UCSD-AML1 (cell line): ENCODE measurements around the gene CISD3.

Source experiments
- DNase-seq: peaks from one replicate; lab custom pipeline; 2025; ENCODE audit not compliant: unreplicated experiment; lab: John Stamatoyannopoulos, UW

CISD3 gene

DNA sequence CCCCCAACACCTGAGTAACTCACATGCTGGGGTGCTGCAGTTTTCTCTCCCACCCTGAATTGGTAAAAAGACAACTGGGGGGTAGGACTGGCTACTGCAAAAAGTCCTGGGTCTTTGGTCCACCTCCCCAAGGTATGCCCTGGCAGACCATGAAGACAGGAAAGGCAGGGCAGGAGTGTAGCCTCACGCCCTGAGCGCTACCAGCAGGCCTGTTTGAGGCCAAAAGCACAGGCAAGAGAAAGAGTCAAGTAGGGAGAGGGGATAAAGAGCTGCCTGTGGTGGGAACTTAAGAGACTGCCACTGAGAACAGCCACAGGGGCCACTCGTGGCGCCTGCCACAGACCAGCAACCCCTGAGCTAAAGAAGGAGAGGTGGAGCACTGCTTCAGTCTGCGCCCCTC lies 36.2 kb downstream of the CISD3 start:
- DNase-seq = no peak

DNA sequence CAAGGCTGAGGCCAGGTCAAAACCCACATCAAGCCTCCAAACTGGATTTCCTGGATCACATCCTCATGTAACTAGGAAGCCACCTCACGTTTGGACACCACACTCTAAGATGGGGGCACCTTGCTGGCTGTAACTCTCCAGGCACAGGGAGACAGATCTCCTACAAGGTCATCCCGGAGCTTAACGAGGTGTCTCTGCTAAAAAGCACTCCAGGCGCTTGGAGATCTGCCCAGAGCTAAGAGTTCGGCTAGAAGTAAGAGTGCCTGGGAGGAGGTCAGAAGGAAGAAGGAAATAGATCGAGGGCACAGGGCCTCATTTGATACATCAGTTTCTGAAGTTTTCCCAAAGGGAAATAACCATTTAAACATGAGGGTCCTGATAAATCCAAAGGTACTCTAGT lies 38.3 kb downstream of the CISD3 start:
- no peak for DNase-seq

DNA sequence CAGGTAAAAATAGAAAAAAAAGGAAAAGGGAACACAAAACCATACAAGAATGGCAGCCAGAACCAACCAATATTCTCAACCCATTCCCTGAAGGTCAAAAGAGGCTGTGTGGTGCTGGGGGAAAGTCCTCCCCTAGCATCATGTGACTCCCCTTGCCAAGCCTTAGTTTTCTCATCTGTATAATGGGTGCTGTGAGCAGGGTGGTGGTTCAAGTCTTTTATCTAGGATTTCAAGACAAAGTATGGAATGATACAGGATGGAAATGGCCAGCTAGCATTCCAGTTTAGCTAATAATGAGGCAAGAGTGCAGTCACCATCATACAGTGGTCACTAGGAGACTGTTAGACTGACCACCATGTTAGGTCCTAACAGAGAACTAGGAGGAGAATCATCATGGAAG lies 43.1 kb downstream of the CISD3 start:
- DNase-seq = no peak

DNA sequence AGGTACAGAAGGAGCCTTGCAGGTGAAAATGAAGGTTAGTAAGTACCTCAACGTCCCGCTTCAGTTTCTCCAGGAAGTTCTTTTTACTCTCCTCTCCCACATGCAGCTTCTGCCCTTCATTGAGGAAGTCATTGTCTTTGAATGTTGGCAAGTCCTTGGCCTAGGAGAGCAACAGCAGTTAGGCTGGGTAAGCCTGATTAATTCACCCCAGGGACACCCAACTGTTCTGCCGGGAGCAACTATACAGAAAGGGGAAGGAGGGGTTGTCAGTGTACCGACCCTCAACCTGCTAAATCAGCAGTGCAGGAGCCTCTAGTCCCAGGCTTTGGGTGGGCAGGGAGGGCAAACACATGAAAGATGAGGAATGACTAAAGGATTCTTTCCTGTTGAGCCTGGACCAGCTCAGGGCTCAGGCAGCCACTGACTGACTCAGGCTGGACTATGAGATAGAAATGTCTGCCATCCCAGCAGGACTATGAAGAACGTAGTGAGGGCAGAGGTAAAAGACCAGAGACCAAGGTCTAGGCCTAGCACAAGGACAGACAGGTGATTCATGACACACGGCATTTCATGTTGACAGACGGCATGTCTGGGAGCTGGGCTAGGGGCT lies 47.6 kb downstream of the CISD3 start:
- DNase-seq = no peak

DNA sequence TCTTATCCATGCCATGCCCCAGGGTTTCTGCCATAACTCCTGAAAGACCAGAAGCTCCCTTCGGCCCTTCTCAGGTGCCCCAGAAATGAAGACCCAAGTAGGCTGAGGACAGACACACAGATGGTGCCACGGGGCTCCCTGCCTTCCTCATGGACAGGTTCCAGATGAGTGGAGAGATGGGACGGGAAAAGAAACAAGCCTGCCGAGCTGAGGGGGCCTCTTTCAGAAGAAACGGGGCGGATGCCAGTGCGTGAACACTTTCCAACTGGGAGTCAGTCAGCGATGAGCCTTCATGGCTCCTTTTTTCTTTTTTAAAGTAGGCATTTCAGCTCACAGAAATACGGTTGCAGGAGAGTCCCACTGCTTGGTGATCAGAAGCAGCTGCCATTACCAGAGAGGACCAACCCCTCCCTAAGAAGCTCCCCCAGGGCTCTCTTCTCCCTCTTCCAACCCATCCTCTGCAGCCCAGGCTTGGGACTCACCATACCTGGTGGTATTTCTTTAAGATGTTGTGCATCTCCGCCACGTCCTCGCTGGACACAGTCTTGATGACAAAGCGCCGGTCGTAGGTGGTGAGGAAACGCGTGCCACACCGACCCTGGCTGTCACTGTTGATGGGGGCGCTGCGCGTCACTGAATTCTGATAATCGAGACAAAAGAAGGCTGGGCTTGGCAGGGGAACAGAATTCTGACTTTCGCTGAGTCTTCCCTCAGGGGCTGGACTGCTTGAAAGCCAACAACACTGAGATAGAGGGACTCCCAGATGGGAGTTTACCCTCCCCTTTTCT lies 50.0 kb downstream of the CISD3 start:
- no peak for DNase-seq

DNA sequence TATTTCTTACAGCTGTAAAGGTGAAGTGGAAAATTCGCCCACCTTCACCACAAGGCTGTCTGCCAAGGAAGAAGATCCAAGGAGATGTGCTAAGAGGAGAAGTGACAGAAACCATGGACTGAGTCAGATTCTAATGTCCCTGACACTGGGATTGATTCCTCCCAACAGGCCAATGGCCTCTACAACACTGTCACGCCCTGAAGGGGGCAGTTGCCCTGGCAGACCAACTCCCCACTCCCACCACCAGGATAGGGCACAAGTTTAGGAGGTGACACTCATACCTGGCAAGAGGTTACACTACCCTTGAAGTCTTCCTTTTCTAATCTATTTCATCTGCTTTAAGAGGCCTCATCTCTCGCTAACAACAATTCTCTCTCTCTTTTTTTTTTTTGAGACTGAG lies 53.1 kb downstream of the CISD3 start:
- no peak for DNase-seq
